Ishikawa (cell line): ENCODE measurements around the gene KIAA1671.

Source experiments
- CREB1 ChIP-seq: IDR thresholded peaks from 2 replicates; pipeline ENCODE4 v1.6.1; 2012; ENCODE audit warnings: low read depth
- EGR1 ChIP-seq: IDR thresholded peaks from 2 replicates; pipeline ENCODE4 v1.6.1; 2012
- EP300 ChIP-seq: IDR thresholded peaks from 2 replicates; pipeline ENCODE4 v1.6.1; 2012; ENCODE audit warnings: borderline replicate concordance
- FOXM1 ChIP-seq: IDR thresholded peaks from 2 replicates; pipeline ENCODE4 v1.6.1; 2012; ENCODE audit warnings: low read depth, borderline replicate concordance
- NFIC ChIP-seq: IDR thresholded peaks from 2 replicates; pipeline ENCODE4 v1.6.1; 2012
- RAD21 ChIP-seq: IDR thresholded peaks from 2 replicates; pipeline ENCODE4 v1.6.1; 2012; ENCODE audit warnings: low read depth
- REST ChIP-seq: IDR thresholded peaks from 2 replicates; pipeline ENCODE4 v1.6.1; 2012; ENCODE audit warnings: low read depth, mild to moderate bottlenecking
- TAF1 ChIP-seq: IDR thresholded peaks from 2 replicates; pipeline ENCODE4 v1.6.1; 2012; ENCODE audit warnings: low read depth, mild to moderate bottlenecking
- TCF12 ChIP-seq: IDR thresholded peaks from 2 replicates; pipeline ENCODE4 v1.6.1; 2012; ENCODE audit warnings: low read depth
- TEAD4 ChIP-seq: IDR thresholded peaks from 2 replicates; pipeline ENCODE4 v1.6.1; 2012
- YY1 ChIP-seq: IDR thresholded peaks from 2 replicates; pipeline ENCODE4 v1.6.1; 2012; ENCODE audit warnings: low read depth
- ZBTB7A ChIP-seq: IDR thresholded peaks from 2 replicates; pipeline ENCODE4 v1.6.1; 2012; ENCODE audit warnings: low read depth

- TF ChIP-seq RAD21: no peak
- no peak for TF ChIP-seq TAF1
- no peak for TF ChIP-seq CREB1
- no peak for TF ChIP-seq YY1
- no peak for TF ChIP-seq REST
- no peak for TF ChIP-seq TEAD4
- no peak for TF ChIP-seq TCF12
- TF ChIP-seq FOXM1: no peak
- no peak for TF ChIP-seq EGR1
- TF ChIP-seq ZBTB7A: no peak
- no peak for TF ChIP-seq EP300
- TF ChIP-seq NFIC: no peak
Observed at GRCh38 chr22:25038239-25038638, 85.7 kb downstream of the KIAA1671 start.
